NCI-H510A (cell line): ENCODE data around the gene SPACDR.

Source experiments
- DNase-seq: peaks from one replicate; lab custom pipeline; 2025; lab: John Stamatoyannopoulos, UW

The SPACDR gene

DNA sequence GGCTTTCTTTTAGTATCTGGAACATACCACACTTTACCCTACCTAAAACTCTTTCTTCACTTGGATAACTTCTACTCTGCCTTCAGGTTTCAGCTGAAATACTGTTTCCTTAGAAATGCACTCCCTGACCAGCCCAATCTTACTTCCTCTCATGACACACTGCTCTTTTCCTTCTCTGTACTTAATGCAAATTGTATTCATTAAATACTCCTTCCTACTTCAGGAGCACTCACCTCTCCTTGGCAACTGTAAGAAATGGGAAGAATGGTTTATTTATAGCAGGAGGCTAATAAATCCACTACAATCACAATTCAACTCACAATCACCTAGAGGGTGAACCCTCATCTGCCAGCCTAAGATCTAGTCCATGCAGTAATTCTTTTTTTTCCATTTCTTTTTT, 50.7 kb downstream of the SPACDR start:
- DNase-seq = no peak

DNA sequence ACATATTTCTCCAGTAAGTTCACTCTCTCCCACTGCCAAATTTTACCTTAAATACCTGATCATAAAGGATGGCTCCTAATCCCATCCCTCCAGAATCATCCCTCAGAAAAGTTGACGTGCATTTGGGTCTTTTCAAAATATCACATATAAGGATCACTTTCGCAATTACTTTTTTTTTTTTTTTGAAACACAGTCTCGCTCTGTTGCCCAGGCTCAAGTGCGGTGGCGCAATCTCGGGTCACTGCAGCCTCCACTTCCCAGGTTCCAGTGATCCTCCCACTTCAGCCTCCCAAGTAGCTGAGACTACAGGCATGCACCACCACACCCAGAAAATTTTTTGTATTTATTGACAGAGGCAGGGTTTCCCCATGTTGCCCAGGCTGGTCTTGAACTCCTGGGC, 53.0 kb downstream of the SPACDR start:
- DNase-seq = no peak

DNA sequence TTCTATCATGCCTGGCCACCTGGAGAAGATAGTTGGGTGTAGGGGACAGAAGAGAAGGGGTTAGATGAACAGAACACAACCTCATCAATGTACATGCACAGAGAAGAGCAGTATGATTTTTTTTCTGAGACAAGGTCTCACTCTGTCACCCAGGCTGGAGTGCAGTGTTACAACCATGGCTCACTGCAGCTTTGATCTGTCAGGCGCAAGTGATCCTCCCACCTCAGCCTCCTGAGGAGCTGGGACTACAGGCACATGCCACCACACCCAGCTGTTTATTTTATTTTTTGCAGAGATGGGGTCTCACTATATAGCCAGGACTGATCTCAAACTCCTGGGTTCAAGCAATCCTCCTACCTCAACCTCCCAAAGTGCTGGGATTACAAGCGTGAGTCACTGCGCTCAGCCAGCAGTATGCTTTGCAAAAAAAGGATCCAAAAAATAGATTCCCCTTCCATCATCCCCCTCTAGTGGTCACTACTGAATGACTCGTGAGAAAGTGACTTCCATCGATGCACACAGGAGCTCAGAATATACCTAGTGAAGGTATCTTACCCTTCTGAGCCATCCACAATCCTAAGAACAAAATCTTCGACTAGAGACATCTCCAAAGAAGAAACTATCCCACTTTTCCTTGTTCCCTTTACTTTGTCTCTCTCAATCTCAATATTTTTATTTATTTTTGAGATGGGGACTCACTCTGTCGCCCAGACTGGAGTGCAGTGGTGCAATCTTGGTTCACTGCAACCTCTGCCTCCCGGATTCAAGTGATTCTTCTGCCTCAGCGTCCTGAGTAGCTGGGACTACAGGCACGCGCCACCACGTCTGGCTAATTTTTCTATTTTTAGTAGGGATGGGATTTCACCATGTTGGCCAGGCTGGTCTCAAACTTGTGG, 56.5 kb downstream of the SPACDR start:
- no peak for DNase-seq

DNA sequence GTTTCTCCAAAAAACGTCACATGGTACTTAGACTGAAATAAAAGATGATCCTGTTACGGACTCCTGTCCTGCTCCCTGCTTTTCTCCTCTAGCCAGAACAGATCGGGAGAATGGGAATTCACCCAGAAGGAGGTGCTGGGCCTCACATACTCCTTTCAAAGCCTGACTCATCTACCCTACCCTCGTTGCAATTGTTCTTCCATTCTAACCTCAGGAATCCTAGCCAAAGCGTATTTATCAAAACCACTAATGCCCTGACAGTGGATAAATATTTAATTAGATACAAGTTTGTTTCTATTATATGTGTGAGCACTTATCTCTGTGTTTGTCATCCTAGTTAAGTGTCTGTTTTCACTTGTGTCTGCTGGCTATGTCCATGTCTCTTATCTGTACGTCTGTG, 57.3 kb downstream of the SPACDR start:
- DNase-seq = no peak
